ENCODE results near the gene LAMB2. TPM values are rescaled to one million over a fixed set of nuclear protein-coding genes. Genes with fewer than 3 reads are reported as not detected.
A peak's percentile ranks its signal among the peaks of the same experiment; 100 is the strongest.

Gene LAMB2
- total RNA-seq, 2 donors from 2014 or later, result 83.6 to 97.8 TPM

- TF ChIP-seq, protein P1, sequence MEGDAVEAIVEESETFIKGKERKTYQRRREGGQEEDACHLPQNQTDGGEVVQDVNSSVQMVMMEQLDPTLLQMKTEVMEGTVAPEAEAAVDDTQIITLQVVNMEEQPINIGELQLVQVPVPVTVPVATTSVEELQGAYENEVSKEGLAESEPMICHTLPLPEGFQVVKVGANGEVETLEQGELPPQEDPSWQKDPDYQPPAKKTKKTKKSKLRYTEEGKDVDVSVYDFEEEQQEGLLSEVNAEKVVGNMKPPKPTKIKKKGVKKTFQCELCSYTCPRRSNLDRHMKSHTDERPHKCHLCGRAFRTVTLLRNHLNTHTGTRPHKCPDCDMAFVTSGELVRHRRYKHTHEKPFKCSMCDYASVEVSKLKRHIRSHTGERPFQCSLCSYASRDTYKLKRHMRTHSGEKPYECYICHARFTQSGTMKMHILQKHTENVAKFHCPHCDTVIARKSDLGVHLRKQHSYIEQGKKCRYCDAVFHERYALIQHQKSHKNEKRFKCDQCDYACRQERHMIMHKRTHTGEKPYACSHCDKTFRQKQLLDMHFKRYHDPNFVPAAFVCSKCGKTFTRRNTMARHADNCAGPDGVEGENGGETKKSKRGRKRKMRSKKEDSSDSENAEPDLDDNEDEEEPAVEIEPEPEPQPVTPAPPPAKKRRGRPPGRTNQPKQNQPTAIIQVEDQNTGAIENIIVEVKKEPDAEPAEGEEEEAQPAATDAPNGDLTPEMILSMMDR (conservative IDR thresholded peaks at IDR 0.05), result no peak
- H3K4me3 ChIP-seq (ENCODE audit: low read length), result peak overlapping the region; percentile 99
- DNase-seq, result no peak
- peaks cover 26% of the 10 kb centered on the region for H3K36me3 ChIP-seq (ENCODE audit: control insufficient read depth, insufficient read depth, low read length)
- Mint-ChIP-seq H3K27me3 (ENCODE audit: insufficient read depth) (peaks cover 29% of the 10 kb centered on the region), H3K4me1 (peaks cover 13% of the 10 kb centered on the region), H3K36me3 (ENCODE audit: low read depth) (peaks cover 18% of the 10 kb centered on the region), H3K4me3 (peak overlapping the region; percentile 92), H3K27ac (peak overlapping the region; percentile 91), H3K9me3 (peaks cover 1% of the 10 kb centered on the region)
- 88 to 100% methylated on average over 2 to 6 of the region's 6 CpGs for WGBS, 2 experiments (ENCODE audit: insufficient coverage in 1 of 2, insufficient read length in 1 of 2)
- H3K4me1 ChIP-seq (ENCODE audit: control insufficient read depth, insufficient read depth, low read length), result peaks cover 4% of the 10 kb centered on the region
- no peak overlapping the region for H3K9ac ChIP-seq (ENCODE audit: extremely low read depth, low read length, poor library complexity, severe bottlenecking)
- no peak overlapping the region for H3K27ac ChIP-seq (ENCODE audit: low read depth, low read length)
- H3K9me3 ChIP-seq (ENCODE audit: control insufficient read depth, low read length), result peaks cover 7% of the 10 kb centered on the region
- H3K27me3 ChIP-seq (ENCODE audit: control insufficient read depth, insufficient read depth, low read length, poor library complexity, severe bottlenecking), result peaks cover 15% of the 10 kb centered on the region
These were observed 34.1 kb upstream of the LAMB2 start for GRCh38 chr3:49166752-49167556.

GRCh38 chr3:49165771-49166751 lies 33.2 kb upstream of the LAMB2 start, which contains the start of gene CCDC71:
CCDC71 (minus strand) TSS chr3:49166331; CDS start chr3:49164208, 2,123 bp downstream.
- H3K9ac ChIP-seq (ENCODE audit: extremely low read depth, low read length, poor library complexity, severe bottlenecking), result peak within 1 kb of the TSS; percentile 81
- peaks cover 18% of the 10 kb centered on the region for H3K36me3 Mint-ChIP-seq (ENCODE audit: low read depth)
- peak within 1 kb of the TSS; percentile 91 for H3K27ac Mint-ChIP-seq
- peaks cover 13% of the 10 kb centered on the region for H3K4me1 Mint-ChIP-seq
- H3K27me3 ChIP-seq (ENCODE audit: control insufficient read depth, insufficient read depth, low read length, poor library complexity, severe bottlenecking), result peaks cover 15% of the 10 kb centered on the region
- H3K9me3 ChIP-seq (ENCODE audit: control insufficient read depth, low read length), result peaks cover 7% of the 10 kb centered on the region
- TF ChIP-seq, protein P1 (conservative IDR thresholded peaks at IDR 0.05), result no peak
- H3K27me3 Mint-ChIP-seq (ENCODE audit: insufficient read depth), result peaks cover 29% of the 10 kb centered on the region
- peak within 1 kb of the TSS; percentile 92 for H3K4me3 Mint-ChIP-seq
- H3K9me3 Mint-ChIP-seq, result peaks cover 1% of the 10 kb centered on the region
- H3K4me1 ChIP-seq (ENCODE audit: control insufficient read depth, insufficient read depth, low read length), result peaks cover 4% of the 10 kb centered on the region
- peak within 1 kb of the TSS; percentile 99 for H3K4me3 ChIP-seq (ENCODE audit: low read length)
- H3K36me3 ChIP-seq (ENCODE audit: control insufficient read depth, insufficient read depth, low read length), result peaks cover 26% of the 10 kb centered on the region
- peak; percentile 91 for DNase-seq
- 5 to 10% methylated on average over 35 to 60 of the region's 69 CpGs for WGBS, 2 experiments (ENCODE audit: insufficient coverage in 1 of 2, insufficient read length in 1 of 2)
- H3K27ac ChIP-seq (ENCODE audit: low read depth, low read length), result no peak within 1 kb of the TSS

GRCh38 chr3:49164983-49165720 lies 32.3 kb upstream of the LAMB2 start:
- Histone ChIP-seq H3K36me3 (ENCODE audit: control insufficient read depth, insufficient read depth, low read length) (peaks cover 26% of the 10 kb centered on the region), H3K27ac (ENCODE audit: low read depth, low read length) (no peak overlapping the region), H3K4me1 (ENCODE audit: control insufficient read depth, insufficient read depth, low read length) (peaks cover 4% of the 10 kb centered on the region), H3K9me3 (ENCODE audit: control insufficient read depth, low read length) (peaks cover 7% of the 10 kb centered on the region), H3K27me3 (ENCODE audit: control insufficient read depth, insufficient read depth, low read length, poor library complexity, severe bottlenecking) (peaks cover 15% of the 10 kb centered on the region), H3K4me3 (ENCODE audit: low read length) (peak overlapping the region; percentile 99), H3K9ac (ENCODE audit: extremely low read depth, low read length, poor library complexity, severe bottlenecking) (peak overlapping the region; percentile 81)
- H3K4me1 Mint-ChIP-seq, result peaks cover 10% of the 10 kb centered on the region
- peaks cover 18% of the 10 kb centered on the region for H3K36me3 Mint-ChIP-seq (ENCODE audit: low read depth)
- DNase-seq, result no peak
- peak overlapping the region; percentile 92 for H3K4me3 Mint-ChIP-seq
- H3K9me3 Mint-ChIP-seq, result peaks cover 1% of the 10 kb centered on the region
- peak overlapping the region; percentile 89 for H3K27ac Mint-ChIP-seq
- TF ChIP-seq, protein P1 (conservative IDR thresholded peaks at IDR 0.05), result no peak
- 49 to 53% methylated on average over 4 to 6 of the region's 6 CpGs for WGBS, 2 experiments (ENCODE audit: insufficient coverage in 1 of 2, insufficient read length in 1 of 2)
- peaks cover 29% of the 10 kb centered on the region for H3K27me3 Mint-ChIP-seq (ENCODE audit: insufficient read depth)

Measured in endodermal cell (in vitro differentiated cells).